ENCODE measurements around the gene PALLD.

DNA sequence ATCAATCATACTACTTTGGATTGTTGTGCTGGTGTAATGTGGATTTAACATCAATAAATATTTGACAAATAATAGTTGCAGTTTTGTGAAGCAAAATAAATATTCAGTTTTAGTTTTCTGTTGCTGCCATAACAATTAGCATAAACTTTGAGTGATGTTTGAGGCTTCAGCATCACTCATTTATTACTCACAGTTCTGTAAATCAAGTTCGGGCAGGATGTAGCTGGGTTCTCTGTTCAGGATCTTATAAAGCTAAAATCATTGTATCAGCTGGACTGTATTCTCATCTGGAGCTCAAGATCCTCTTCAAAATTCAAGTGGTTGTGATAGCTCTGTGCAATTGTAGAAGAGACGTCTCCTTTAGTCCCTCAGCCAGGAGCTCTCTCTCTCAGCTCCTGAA lies 431.5 kb downstream of the PALLD start:
- TF ChIP-seq CTCF (optimal IDR thresholded peaks at IDR 0.05 in 1 of 3, IDR thresholded peaks at IDR 0.05 in 1 of 3, conservative IDR thresholded peaks at IDR 0.05 in 1 of 3; ENCODE audit: extremely low read depth in 1 of 3, insufficient read depth in 2 of 3, low read length in 3 of 3) (no peak), EZH2 (IDR thresholded peaks at IDR 0.05; ENCODE audit: low read length) (no peak)

Data from keratinocyte (primary cell).